Erythroblast (primary cell): ENCODE results near the gene UGT1A7.

ENCODE experiments used
- GATA1 ChIP-seq: IDR thresholded peaks from 2 replicates; pipeline ENCODE4 v1.6.1; 2011; ENCODE audit warnings: low read depth, mild to moderate bottlenecking, control low read depth, low read length, moderate library complexity
- POLR2A ChIP-seq: IDR thresholded peaks from 2 replicates; pipeline ENCODE4 v1.6.1; 2011; ENCODE audit warnings: mild to moderate bottlenecking, low read length

GRCh38 chr2:233668605-233669260 lies 13.0 kb upstream of the UGT1A7 start:
- TF ChIP-seq POLR2A (no peak), GATA1 (no peak)
